ENCODE measurements around the gene MRPL22. TPM values are rescaled to one million over a fixed set of nuclear protein-coding genes. Genes with fewer than 3 reads are reported as not detected.

Gene MRPL22
- total and polyA plus RNA-seq, 2 donors (not counting 1 experiment from before 2014, with no cell fraction given), result 17.8 to 42.6 TPM

DNA sequence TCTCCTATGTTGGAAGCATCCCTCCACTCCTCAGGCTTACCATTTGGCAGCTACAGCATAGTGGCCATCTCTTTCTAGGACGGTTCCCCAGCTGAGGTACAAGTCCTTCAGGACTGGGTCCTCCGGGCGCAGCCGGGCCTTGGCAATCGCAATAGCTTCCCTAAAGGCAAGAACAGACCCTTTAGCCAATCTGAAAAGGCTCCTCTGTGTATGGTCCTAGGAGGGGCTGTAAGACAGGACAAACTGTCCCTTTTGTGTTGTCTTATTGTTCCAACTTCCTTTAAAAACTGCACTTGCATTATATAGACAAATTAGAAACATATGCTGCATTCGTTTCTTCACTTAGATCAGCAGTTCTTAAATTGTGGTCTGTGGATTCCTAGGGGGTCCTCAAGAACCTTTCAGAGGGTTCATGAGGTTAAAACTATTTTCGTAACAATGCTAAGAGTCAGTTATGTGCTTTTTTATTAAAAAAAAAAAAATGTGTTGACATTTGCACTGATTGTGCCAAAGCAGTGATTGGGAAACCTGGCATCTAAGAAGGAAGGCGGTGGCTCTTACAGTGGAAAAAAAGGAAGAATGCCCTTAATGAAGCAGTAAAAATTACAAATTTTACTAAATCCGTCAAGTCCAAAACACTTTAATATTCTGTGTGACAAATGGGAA, 41.6 kb upstream of the MRPL22 start:
- H3K36me3 ChIP-seq (ENCODE audit: control insufficient read depth, insufficient read depth, low read length), result peaks cover 7% of the 10 kb centered on the region
- no peaks in the 10 kb centered on the region for H3K4me1 ChIP-seq (ENCODE audit: control insufficient read depth, extremely low read depth, insufficient read depth, low read length)
- H3K4me3 ChIP-seq (replicated peaks in 1 of 4; ENCODE audit: control extremely low read depth in 1 of 4, insufficient read depth in 1 of 4, low read depth in 3 of 4, low read length in 4 of 4), result no peak overlapping the region
- H3K9ac ChIP-seq (ENCODE audit: insufficient read depth, low read length), result no peak overlapping the region
- no peak overlapping the region for H2AFZ ChIP-seq (ENCODE audit: low read length)
- H4K20me1 ChIP-seq (ENCODE audit: control insufficient read depth, extremely low read depth, insufficient read depth, low read length), result no peaks in the 10 kb centered on the region
- no peaks in the 10 kb centered on the region for H3K9me3 ChIP-seq (ENCODE audit: control insufficient read depth, insufficient read depth, low read depth, low read length)
- DNase-seq (ENCODE audit: low read depth in 2 of 2), result no peak
- no peaks in the 10 kb centered on the region for H3K27me3 ChIP-seq (ENCODE audit: control insufficient read depth, insufficient read depth, low read length)
- TF ChIP-seq, protein P1, sequence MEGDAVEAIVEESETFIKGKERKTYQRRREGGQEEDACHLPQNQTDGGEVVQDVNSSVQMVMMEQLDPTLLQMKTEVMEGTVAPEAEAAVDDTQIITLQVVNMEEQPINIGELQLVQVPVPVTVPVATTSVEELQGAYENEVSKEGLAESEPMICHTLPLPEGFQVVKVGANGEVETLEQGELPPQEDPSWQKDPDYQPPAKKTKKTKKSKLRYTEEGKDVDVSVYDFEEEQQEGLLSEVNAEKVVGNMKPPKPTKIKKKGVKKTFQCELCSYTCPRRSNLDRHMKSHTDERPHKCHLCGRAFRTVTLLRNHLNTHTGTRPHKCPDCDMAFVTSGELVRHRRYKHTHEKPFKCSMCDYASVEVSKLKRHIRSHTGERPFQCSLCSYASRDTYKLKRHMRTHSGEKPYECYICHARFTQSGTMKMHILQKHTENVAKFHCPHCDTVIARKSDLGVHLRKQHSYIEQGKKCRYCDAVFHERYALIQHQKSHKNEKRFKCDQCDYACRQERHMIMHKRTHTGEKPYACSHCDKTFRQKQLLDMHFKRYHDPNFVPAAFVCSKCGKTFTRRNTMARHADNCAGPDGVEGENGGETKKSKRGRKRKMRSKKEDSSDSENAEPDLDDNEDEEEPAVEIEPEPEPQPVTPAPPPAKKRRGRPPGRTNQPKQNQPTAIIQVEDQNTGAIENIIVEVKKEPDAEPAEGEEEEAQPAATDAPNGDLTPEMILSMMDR (conservative IDR thresholded peaks at IDR 0.05 in 1 of 2, IDR thresholded peaks at IDR 0.05 in 1 of 2; ENCODE audit: low read depth in 1 of 2, low read length in 2 of 2), result no peak
- no peak for TF ChIP-seq EZH2 (IDR thresholded peaks at IDR 0.05; ENCODE audit: low read length, missing control alignments)
- H3K79me2 ChIP-seq (ENCODE audit: control insufficient read depth, insufficient read depth, low read length), result no peaks in the 10 kb centered on the region
- H3K4me2 ChIP-seq (ENCODE audit: extremely low read depth, insufficient read depth, low read length), result no peak overlapping the region
- H3K27ac ChIP-seq (ENCODE audit: insufficient read depth, low read length), result no peak overlapping the region

DNA sequence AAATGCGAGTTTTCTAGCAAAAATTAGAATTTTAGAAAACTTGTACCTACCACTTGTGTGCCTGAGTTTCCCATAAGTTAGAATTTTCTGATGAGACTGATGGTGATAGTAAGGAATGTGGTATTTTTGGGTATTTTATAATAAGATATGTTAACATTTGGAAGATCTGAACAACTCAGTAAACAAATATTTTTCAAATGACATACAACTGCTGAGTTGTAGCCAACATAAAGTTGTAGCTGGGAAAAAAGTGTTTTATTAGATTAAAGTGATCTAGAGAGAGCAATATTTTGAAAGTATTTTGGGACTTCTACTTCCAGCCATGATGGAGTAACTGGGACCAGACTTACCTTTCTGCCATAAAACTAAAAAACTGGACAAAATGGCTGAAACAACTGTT, 40.8 kb upstream of the MRPL22 start:
- Histone ChIP-seq H3K4me1 (ENCODE audit: control insufficient read depth, extremely low read depth, insufficient read depth, low read length) (no peaks in the 10 kb centered on the region), H3K36me3 (ENCODE audit: control insufficient read depth, insufficient read depth, low read length) (peaks cover 9% of the 10 kb centered on the region), H3K9ac (ENCODE audit: insufficient read depth, low read length) (no peak overlapping the region), H3K4me3 (replicated peaks in 1 of 4; ENCODE audit: control extremely low read depth in 1 of 4, insufficient read depth in 1 of 4, low read depth in 3 of 4, low read length in 4 of 4) (no peak overlapping the region), H3K4me2 (ENCODE audit: extremely low read depth, insufficient read depth, low read length) (no peak overlapping the region), H3K79me2 (ENCODE audit: control insufficient read depth, insufficient read depth, low read length) (no peaks in the 10 kb centered on the region), H4K20me1 (ENCODE audit: control insufficient read depth, extremely low read depth, insufficient read depth, low read length) (no peaks in the 10 kb centered on the region), H3K9me3 (ENCODE audit: control insufficient read depth, insufficient read depth, low read depth, low read length) (no peaks in the 10 kb centered on the region), H3K27ac (ENCODE audit: insufficient read depth, low read length) (no peak overlapping the region), H3K27me3 (ENCODE audit: control insufficient read depth, insufficient read depth, low read length) (no peaks in the 10 kb centered on the region), H2AFZ (ENCODE audit: low read length) (no peak overlapping the region)
- TF ChIP-seq, protein P1 (conservative IDR thresholded peaks at IDR 0.05 in 1 of 2, IDR thresholded peaks at IDR 0.05 in 1 of 2; ENCODE audit: low read depth in 1 of 2, low read length in 2 of 2), result no peak
- no peak for TF ChIP-seq EZH2 (IDR thresholded peaks at IDR 0.05; ENCODE audit: low read length, missing control alignments)
- no peak for DNase-seq (ENCODE audit: low read depth in 2 of 2)

DNA sequence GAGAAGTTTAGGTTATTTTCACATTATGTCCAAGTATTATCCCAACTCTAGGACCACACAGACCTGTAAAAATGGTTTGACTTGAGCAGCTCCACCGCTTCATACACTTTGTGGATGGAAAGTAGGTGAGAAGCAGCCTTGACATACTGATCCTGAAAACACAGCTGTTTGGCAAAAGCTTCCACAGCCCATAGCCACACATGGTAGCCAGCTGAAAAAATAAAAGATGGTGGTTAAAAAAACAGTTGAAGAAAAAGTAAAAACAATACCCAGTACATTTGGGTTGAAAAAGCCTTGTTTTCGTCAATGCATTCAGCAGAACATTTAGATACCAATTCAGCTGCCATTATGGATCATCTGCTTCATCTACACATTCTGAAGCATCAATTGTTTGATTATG, 39.6 kb upstream of the MRPL22 start:
- Histone ChIP-seq H3K27ac (ENCODE audit: insufficient read depth, low read length) (no peak overlapping the region), H3K9me3 (ENCODE audit: control insufficient read depth, insufficient read depth, low read depth, low read length) (no peaks in the 10 kb centered on the region), H3K36me3 (ENCODE audit: control insufficient read depth, insufficient read depth, low read length) (peaks cover 7% of the 10 kb centered on the region), H3K4me1 (ENCODE audit: control insufficient read depth, extremely low read depth, insufficient read depth, low read length) (no peaks in the 10 kb centered on the region), H2AFZ (ENCODE audit: low read length) (no peak overlapping the region), H3K9ac (ENCODE audit: insufficient read depth, low read length) (no peak overlapping the region), H3K27me3 (ENCODE audit: control insufficient read depth, insufficient read depth, low read length) (no peaks in the 10 kb centered on the region), H4K20me1 (ENCODE audit: control insufficient read depth, extremely low read depth, insufficient read depth, low read length) (no peaks in the 10 kb centered on the region), H3K79me2 (ENCODE audit: control insufficient read depth, insufficient read depth, low read length) (no peaks in the 10 kb centered on the region), H3K4me2 (ENCODE audit: extremely low read depth, insufficient read depth, low read length) (no peak overlapping the region), H3K4me3 (replicated peaks in 1 of 4; ENCODE audit: control extremely low read depth in 1 of 4, insufficient read depth in 1 of 4, low read depth in 3 of 4, low read length in 4 of 4) (no peak overlapping the region)
- TF ChIP-seq EZH2 (IDR thresholded peaks at IDR 0.05; ENCODE audit: low read length, missing control alignments), result no peak
- TF ChIP-seq, protein P1 (conservative IDR thresholded peaks at IDR 0.05 in 1 of 2, IDR thresholded peaks at IDR 0.05 in 1 of 2; ENCODE audit: low read depth in 1 of 2, low read length in 2 of 2), result no peak
- peak; percentile 15 to 57 for DNase-seq (ENCODE audit: low read depth in 2 of 2)
